Activated effector memory CD4-positive, alpha-beta T cell treated with anti-CD3 and anti-CD28 coated beads, Interleukin-2, amount 50 U/mL, for 16 hours (primary cell): Measurements from ENCODE around the gene IGFL2.
"Not testable (repeated sequence)": the region's sequence is repeated elsewhere in the genome, so short reads cannot be mapped to it uniquely, and the experiment has no call there.

Experiments used
- DNase-seq: peaks from one replicate; pipeline ENCODE4 v3.0.0-alpha.2; 2020

The IGFL2 gene

DNA sequence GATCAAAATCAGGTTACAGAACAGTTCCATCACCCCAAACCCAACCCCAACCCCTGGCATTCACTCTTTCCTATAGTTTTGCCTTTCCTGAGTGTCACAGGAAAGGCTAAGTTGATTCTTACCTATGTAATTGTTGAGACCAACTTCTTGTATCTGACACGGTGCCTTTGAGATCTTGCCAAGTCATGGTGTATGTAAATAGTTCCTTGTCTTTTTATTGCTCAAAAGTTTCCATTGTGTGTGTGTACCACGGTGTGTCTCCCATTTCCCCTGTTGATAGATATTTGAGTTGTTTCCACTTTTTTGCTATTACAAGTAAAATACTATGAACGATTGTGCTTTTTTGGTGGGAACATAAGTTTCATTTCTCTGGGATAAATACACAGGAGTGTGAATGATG is 3.3 kb upstream of the IGFL2 start:
- no peak for DNase-seq

DNA sequence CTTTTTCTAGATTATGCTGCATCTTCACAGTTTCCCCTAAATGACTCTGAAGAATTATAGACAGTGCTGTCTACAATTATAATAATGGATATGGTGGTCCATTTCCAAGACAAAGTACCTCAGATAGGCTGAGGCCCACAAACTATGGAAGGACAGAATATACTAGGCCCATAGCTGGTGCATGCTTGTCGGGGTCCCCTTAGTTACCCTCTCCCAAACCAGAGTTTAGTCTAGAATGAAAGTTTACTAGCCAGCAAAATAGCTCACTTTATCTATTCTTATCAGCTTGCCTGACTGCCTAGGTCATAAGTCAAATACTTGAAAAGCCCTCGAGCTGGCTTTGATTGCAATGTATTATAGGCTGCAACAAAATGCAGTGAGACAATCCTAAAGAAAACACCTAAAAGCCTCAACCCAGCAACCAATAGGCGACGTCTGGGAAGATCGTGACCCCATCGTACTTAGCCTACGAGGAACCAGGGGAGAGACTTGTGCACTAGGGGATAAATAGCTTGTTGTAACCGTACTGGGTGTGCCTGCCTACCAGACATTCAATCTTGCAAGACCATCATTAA is 785 bp upstream of the IGFL2 start:
- no peak for DNase-seq

DNA sequence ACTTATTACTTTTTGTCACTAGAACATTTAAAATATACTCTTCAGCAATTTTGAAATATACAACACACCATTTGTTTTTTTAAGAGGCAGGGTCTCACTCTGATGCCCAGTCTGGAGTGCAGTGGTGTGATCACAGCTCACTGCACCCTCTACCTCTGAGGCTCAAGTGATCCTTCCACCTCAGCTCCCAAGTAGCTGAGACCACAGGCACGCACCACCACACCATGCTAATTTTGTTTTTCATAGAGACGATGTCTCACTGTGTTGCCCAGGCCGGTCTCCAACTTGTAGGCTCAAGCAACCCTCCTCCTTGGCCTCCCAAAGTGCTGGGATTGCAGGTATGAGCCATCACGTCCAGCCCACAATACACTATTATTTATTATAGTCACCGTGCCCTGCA is 2.6 kb downstream of the IGFL2 start:
- DNase-seq, result no peak

DNA sequence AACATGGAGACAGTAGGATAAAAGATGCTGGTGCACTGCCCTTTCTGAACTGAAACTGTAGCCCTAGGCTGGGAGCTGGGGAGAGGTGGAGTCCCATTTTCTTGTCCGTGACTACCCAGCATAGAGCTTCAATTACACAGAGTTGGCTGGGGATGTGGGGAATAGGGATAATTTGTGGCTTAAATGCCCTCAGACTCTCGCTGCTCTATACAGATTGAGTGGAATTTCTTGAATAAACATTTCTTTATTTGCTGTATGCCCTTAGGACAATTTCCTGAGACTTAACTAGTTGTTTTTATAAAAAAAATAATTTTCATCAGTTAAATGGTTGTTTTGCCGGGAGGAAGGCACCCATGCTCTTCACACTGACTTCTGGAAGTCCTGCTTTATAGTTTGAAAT is 7.2 kb downstream of the IGFL2 start:
- DNase-seq, result no peak

DNA sequence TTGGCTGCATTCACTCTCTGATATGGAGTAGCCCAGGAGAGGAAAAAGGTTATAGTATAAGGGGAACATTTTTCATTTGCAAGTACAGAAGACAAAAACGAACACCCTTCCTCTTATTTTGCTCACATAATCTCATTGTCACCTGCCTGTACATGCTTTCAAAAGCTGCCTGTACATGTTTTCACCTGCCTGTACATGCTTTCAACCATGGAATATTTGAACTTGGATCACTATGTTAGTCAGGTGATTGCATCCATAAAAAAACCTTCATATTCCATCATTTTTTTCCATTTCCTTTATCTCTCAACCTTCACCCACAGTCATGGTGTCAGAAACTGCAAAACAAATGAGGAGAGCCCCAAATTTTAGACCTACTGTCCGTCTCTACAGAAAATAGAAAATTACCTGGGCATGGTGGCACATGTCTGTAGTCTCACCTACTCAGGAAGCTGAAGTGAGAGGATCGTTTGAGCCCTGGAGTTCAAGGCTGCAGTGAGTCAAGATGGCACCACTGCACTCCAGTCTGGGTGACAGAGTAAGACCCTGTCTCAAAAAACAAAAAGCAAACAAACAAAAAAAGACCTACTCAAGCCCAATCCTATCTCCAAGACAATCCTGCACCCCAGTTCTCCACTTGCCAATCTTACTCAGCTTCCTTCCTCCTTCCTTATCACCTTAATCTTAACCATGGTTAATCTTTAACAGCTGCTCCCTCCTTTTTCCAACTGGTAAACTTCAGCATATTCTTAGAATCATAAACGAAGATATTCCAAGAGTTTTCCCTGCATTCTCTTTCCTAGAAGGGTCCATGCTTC is 11.6 kb downstream of the IGFL2 start:
- no peak for DNase-seq

DNA sequence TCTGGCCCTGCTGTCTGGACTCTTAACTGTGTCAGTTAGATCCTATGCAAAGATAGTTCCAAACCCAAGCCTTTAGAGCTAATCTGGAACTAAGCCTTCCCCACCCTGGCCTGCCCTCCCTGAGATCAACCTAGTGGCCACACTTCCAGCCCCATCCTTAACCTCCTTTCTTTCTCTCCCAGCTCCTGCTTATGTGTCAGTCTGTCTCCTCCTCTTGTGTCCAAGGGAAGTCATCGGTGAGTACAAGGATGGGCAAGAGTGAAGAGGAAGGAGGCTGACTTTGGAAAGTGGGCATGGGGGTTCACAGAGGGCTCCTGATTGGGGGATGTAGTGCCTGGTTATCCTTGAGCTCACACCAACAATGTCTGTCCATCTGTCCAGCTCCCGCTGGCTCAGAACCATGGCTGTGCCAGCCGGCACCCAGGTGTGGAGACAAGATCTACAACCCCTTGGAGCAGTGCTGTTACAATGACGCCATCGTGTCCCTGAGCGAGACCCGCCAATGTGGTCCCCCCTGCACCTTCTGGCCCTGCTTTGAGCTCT is 12.3 kb downstream of the IGFL2 start:
- DNase-seq, result no peak

DNA sequence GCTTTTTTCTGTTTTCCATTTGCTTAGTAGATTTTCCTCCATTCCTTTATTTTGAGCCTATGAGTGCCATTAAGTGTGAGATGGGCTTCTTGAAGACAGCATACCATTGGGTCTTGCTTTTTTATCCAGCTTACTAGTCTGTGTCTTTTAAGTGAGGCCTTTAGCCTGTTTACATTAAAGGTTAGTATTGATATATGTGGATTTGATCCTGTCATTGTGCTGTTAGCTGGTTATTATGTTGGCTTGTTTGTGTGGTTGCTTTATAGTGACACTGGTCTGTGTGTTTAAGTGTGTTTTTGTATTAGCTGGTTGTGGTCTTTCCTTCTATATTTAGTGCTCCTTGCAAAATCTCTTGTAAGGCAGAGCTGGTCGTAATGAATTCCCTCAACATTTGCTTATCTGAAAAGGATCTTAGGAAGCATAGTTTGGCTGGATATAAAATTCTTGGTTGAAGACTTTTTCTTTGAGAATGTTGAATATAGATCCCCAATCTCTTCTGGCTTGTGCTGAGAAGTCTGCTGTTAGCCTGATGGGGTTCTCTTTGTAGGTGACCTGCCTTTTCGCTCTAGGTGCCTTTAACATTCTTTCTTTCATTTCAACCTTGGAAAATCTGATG is 13.7 kb downstream of the IGFL2 start:
- not testable (repeated sequence) for DNase-seq

DNA sequence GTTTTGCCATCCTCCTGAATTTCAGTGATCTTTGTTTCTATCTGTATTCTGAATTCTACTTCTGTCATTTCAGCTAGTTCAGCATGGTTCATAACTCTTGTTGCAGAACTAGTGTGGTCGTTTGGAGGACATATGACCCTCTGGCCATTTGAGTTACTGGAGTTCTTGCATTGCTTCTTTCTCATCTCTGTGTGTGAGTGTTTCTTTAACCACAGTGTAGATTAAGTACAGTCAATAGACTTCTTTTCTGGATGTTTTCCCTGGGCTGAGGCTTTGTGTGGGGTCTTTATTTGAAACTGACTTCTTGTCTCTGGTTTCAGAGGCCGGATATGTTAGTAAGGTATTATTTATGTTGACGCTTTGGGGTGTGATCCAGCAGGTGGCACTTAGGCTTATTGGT is 14.7 kb downstream of the IGFL2 start:
- DNase-seq, result no peak

DNA sequence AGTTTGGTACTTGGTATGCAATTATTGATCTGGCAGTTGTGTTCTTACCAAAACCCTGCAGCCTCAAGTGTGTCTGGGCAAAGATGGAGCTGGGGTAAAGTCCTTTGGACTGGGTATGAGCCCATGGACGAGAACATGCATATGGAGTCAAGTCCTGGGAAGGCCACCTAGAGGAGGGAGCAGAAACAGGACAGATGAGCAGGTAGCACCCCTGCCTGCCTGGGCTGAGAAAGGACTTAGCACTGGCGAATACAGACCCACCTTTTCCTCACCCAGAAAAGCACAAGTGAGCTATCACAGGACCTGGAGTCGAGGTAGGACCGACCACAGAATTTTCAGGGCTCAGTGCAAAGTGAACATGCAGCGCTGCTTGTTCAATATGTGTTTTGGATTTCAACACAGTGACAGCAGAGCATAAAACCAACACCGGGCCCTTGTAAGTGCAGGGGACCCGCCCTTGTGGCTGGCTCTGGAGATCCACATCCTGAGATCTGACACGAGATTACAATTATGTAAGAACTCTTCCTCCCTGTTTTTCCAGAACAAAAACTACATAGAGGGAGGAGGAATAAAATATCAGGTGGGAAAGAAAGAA is 25.9 kb downstream of the IGFL2 start:
- no peak for DNase-seq

DNA sequence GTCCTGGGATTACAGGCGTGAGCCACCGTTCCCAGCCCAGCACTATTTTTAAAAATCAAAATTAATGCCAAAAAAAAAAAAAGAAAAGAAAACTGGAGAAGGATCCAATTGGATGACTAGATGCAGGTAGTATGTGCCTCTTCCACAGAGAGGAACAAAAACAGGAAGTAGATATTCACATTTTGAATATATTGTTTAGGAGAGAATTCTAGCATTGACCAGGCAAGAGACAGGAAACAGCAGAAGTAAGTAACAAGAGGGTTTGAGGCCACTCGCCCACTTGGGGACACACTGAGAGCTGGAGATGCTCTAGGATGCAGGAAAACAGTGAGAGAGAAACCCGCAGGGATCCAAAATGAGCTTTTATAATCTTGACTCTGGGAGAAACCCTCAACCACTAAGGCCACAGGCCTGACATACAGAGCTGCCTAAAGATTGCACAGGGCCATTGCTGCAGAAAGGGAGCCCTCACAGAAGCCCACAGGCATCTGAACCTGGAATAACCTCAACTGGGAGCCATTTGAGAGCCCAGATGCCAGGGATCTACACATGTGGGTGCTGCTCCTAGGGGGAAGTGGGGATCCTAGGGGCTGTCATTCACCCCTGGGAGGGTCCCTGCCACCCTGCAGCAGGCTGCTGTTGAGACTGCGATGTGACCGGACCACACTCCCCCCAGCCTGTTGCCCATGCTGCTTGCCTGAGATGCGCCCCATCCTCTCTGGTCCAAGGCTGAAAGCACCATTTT is 28.2 kb downstream of the IGFL2 start:
- no peak for DNase-seq

DNA sequence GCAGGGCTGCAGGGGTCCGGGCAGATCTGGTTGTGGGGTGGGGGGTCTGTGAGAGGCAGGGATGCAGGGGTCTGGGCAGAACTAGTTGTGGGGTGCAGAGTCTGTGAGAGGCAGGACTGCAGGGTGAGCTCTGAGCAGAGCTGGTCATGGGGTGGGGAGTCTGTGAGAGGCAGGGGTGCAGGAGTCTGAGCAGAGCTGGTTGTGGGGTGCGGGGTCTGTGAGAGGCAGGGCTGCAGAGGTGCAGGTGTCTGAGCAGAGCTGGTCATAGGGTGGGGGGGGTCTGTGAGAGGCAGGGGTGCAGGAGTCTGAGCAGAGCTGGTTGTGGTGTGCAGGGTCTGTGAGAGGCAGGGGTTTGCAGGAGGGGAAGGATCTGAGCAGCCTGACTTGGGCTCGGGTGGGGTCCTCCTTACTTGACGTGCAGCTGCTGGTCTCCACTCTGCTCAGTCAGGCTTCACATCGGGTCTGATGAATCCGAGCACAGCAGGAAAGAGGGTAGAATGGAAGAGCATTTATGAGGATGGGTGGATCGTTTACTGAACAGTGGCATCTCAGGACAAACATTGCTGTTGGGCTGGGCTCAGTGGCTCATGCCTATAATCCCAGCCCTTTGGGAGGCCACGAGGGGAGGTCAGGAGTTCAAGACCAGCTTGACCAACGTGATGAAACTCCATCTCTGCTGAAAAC is 31.2 kb downstream of the IGFL2 start:
- DNase-seq, result no peak

DNA sequence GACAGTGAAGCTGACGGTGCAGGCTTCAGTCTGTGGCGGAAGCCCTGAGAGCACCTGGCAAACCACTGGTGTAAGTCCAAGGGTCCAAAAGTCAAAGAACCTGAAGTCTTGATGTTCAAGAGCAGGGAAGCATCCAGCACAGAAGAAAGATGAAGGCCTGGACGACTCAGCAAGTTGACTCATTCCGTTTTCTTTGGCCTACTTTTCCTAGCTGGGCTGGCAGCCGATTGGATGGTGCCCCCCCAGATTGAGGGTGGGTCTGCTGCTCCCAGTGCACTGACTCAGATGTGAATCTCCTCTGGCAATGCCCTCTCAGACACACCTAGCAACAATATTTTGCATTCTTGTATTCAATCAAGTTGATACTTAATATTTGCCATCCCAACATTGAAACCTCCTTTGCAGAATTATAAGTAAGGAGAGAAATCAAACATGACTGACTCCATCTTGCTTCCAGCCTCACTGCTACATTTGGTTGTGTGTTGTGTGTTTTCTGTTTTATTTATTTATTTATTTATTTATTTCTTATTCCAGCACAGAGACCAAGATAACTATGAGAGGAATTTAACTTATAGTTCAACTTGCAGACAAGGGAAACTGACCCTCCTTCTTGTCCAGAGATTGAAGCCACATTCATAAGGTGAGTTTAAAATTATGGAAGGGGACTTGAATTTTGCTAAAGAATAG is 32.8 kb downstream of the IGFL2 start:
- DNase-seq, result no peak

DNA sequence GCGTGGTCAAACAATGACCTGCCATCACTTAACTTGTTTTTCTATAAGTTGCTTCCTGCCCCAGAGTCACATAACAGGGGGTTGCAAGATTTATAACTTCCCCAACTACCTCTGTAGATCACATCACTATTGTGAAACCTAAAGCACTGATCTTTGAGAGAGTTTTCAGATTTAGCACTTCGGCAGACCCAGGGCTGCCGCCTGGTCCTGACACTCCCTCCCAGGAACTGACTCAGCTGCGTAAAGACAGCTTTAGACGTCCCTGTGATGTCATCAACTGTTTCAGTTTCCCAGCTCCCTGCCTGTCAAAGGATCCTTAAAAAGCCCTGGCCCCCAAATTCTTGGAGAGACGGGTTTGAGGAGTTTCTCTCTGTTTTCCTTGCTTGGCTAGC is 33.3 kb downstream of the IGFL2 start:
- DNase-seq, result no peak

DNA sequence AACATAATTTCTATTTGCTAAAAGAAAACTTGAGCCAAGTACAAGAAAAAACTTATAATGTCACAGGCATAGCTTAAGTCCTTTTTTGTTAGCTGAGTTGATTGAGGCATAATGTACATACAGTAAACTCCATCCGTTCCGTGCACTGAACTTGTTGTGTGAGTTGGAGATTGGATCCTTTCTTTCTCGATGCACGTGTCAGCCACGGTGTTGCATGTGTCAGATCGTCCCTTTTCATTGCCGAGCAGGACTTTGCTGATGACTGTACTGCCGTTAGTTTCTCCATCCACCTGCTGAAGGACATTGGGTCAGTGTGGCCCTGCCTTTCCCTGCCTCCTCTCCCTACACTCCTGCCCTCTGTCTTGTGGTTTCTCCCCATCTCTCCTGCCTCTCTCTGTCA is 34.4 kb downstream of the IGFL2 start:
- no peak for DNase-seq

DNA sequence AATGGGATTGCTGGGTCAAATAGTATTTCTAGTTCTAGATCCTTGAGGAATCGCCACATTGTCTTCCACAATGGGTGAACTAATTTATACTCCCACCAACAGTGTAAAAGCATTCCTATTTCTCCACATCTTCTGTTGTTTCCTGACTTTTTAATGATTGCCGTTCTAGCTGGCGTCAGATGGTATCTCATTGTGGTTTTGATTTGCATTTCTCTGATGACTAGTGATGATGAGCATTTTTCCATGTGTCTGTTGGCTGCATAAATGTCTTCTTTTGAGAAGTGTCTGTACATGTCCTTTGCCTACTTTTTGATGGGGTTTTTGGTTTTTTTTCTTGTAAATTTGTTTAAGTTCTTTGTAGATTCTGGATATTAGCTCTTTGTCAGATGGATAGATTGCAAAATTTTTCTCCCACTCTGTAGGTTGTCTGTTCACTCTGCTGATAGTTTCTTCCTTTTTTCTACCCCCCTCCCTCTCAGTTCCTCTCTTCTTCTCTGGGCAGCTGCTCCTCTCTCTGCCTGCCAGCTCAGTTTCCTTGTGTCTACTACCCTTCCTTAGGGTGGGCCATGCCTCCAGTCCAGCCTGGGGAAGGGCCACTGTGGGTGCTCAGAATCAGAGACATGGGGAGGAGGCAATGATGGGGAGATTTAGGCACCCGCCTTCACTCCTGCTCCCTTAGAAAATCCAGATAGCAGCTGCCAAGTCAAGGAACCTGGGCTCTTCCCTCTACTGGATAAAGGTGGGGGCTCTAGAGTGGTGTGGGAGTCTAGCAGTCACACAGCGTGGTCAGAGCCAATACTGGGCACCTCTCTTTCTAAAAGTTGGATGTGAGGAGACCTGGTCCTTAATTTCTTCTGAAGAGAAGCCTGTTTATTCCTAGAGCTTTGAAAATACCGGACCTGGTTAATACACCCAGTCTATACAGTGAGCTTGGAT is 37.0 kb downstream of the IGFL2 start:
- not testable (repeated sequence) for DNase-seq

DNA sequence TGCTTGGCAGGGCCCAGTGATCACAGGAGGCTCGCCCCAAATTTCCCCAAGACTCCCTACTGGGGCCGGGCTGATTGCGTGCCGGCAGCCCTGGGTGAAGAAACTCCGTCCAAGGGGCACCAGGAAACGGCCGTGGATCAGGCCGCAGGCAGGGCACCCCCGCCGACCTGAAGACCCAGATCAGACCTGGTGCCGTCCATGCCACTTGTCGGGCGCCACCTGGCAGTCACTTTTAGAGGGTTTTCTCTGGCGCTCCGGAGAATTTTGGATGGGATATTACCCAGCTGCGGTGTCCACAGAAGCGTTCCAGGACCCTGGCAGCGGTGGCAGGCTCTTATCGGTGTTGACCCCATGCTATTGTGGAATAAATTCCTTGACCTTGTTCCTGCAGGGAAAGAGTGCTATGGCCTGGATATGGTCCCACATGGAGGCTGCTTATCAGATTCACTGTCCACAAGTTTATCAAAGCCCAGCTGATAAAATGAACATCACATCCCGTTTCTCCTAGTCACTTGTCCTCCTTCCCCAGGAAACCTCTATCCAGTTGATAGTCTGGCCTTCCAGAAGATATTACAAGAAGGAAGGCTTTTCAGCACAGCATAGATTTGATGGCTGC is 38.2 kb downstream of the IGFL2 start:
- DNase-seq, result no peak

DNA sequence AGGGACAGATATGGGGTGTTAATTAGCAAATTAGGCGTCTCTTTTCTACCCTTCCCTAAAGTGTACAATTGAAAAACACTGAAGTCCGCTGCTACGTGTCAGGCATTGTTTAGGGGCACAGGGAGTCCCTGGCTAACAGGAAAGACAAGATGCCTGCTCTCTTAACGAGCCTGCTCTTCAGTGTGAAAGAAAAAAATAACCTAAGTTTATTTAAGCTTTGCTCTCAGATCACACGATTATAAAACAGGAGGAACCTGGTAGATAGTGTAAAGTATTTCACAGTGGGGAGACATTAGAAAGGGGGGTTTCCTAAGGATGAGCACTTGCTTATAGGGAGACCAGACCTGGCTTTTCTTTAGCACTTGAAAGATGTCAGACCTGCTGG is 38.7 kb downstream of the IGFL2 start:
- no peak for DNase-seq

DNA sequence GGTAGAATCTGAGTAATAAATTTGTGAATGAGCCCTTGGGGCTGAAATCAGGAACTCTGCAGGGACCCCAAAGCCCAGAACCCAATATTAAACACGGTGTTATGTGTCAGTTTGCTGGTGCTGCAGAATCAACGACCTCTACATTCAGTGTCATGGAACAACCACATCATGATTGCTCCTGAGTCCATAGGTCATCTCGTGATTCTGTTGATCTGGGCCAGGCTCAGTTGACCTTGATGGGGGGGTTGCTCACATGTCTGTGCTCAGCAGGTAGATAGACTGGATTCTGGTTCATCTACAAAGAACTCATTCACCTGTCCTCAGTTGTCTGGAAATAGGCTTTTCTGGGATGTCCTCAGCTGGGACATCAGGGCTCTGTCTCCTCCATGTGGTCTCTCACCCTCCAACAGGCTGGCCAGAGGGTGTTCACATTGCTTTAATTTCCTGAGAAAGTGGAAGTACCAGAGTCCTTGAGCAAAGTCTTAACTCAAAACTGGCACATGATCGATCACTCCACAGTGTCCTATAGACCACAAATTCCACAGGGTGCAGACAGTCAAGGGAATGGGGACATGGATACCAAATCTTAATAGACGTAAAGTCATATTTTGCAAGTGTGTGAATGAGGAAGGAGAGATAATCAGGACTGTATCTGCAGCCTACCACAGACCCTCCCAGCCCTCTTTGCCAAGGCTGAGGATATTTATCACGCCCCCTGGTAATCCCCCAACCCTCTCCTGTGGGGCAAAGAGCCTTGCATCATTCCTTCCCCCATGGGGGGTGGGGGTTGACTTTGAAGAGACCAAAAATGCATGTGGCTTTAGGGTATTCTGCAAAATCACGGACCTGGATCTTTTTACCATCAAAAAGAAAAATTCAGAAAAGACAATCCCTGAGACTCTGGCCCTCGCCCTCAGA is 42.2 kb downstream of the IGFL2 start:
- DNase-seq, result no peak

DNA sequence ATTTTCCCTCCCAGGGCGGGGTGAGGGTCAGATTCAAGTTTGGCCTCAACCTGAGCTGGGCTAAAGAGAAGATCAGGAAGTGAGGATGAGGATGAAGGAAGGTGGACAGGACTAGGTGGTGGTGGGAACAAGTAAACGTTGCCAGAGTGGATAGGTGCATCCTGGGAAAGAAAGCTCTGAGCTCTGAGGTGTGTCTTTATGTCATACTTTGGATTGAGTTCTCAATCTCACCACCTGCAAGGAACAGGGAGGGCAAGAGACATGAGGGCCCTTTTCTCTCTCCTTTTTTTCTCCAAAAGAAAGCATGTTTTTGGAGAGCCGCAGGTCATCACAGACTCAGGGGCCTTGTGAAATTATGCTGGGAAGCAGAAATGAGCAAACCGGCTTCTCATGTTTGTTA is 43.3 kb downstream of the IGFL2 start:
- DNase-seq, result no peak
